GM18951 (cell line): ENCODE data around the gene PAXIP1.
"Not testable (repeated sequence)": the region's sequence is repeated elsewhere in the genome, so short reads cannot be mapped to it uniquely, and the experiment has no call there.

Experiments used
- POLR2A ChIP-seq: IDR thresholded peaks from 4 replicates; pipeline ENCODE4 v1.6.1; 2011; ENCODE audit warnings: mild to moderate bottlenecking; ENCODE audit not compliant: insufficient read length, insufficient read depth; ENCODE audit errors: extremely low read depth
- in situ Hi-C: fragments of 300-500 bp; cut with MboI; formaldehyde crosslinking; loops from one replicate; pipeline ENCODE4 v1.12.0; 2022; ENCODE audit warnings: low sequenced_read_pairs, mixed read lengths, inconsistent platforms; ENCODE audit not compliant: unreplicated experiment

The PAXIP1 gene

GRCh38 chr7:154950960-154951359, 52.0 kb downstream of the PAXIP1 start:
- in situ Hi-C loops: no loop called here
- TF ChIP-seq POLR2A: no peak

GRCh38 chr7:154947604-154948003, 55.3 kb downstream of the PAXIP1 start:
- in situ Hi-C loops: loop anchor here (25.0 kb wide), 1 partner anchor 390 kb away; no protein-coding TSS in a partner anchor

GRCh38 chr7:154946166-154946565, 56.8 kb downstream of the PAXIP1 start:
- no peak for TF ChIP-seq POLR2A
- in situ Hi-C loops: loop anchor here (25.0 kb wide), 1 partner anchor 391 kb away; no protein-coding TSS in a partner anchor

More at GRCh38 chr7:154947604-154948003, 55.3 kb downstream of the PAXIP1 start:
- TF ChIP-seq POLR2A: no peak

GRCh38 chr7:154943906-154944305, 59.0 kb downstream of the PAXIP1 start:
- in situ Hi-C loops: loop anchor here (25.0 kb wide), 1 partner anchor 393 kb away; no protein-coding TSS in a partner anchor
- no peak for TF ChIP-seq POLR2A

- in situ Hi-C loops: loop anchor here (25.0 kb wide), 1 partner anchor 395 kb away; no protein-coding TSS in a partner anchor
- TF ChIP-seq POLR2A: no peak
Measured at GRCh38 chr7:154942691-154943090, 60.2 kb downstream of the PAXIP1 start.

- TF ChIP-seq POLR2A: no peak
- in situ Hi-C loops: loop anchor here (25.0 kb wide), 1 partner anchor 399 kb away; no protein-coding TSS in a partner anchor
Measured at GRCh38 chr7:154937837-154938236, 65.1 kb downstream of the PAXIP1 start.

GRCh38 chr7:154934353-154934952, 68.5 kb downstream of the PAXIP1 start:
- in situ Hi-C loops: loop anchor here (25.0 kb wide), 1 partner anchor 403 kb away; no protein-coding TSS in a partner anchor

GRCh38 chr7:154931906-154932305, 71.0 kb downstream of the PAXIP1 start:
- no peak for TF ChIP-seq POLR2A
- in situ Hi-C loops: loop anchor here (25.0 kb wide), 1 partner anchor 405 kb away; no protein-coding TSS in a partner anchor

- TF ChIP-seq POLR2A: no peak
- in situ Hi-C loops: loop anchor here (25.0 kb wide), 1 partner anchor 408 kb away; no protein-coding TSS in a partner anchor
Measured at GRCh38 chr7:154929006-154929726, 73.8 kb downstream of the PAXIP1 start.

GRCh38 chr7:154928136-154929005, 74.6 kb downstream of the PAXIP1 start:
- TF ChIP-seq POLR2A: peak; percentile 11
- in situ Hi-C loops: loop anchor here (25.0 kb wide), 1 partner anchor 409 kb away; no protein-coding TSS in a partner anchor

GRCh38 chr7:154927624-154928125, 75.2 kb downstream of the PAXIP1 start:
- in situ Hi-C loops: loop anchor here (25.0 kb wide), 1 partner anchor 410 kb away; no protein-coding TSS in a partner anchor
- TF ChIP-seq POLR2A: no peak

- in situ Hi-C loops: not testable (repeated sequence)
Measured at GRCh38 chr7:154922472-154922871, 80.5 kb downstream of the PAXIP1 start.
